PC-9 (cell line): ENCODE measurements around the gene SIGLEC11. TPM values are rescaled to one million over a fixed set of nuclear protein-coding genes. Genes with fewer than 3 reads are reported as not detected.

Experiments
- BruUV-seq: library from RNA; stranded (reverse); fragments of 400-500 nt; replicated peaks from 2 replicates; lab custom pipeline; 2021; lab: Mats Ljungman, UMichigan
- CTCF ChIA-PET: fragments of 300-600 bp; sonication (Branson Sonifier 250); formaldehyde crosslinking; loops from one replicate; lab custom pipeline; 2022; ENCODE audit warnings: antibody characterized with exemption; lab: Charles Lee
- POLR2A ChIA-PET: fragments of 300-600 bp; sonication (Branson Sonifier 250); formaldehyde crosslinking; loops from one replicate; lab custom pipeline; 2022; ENCODE audit warnings: antibody characterized with exemption; ENCODE audit not compliant: unreplicated experiment; lab: Charles Lee
- DNase-seq, 2 experiments: peaks; one replicate each; pipeline versions ENCODE4 v3.0.0 to v3.0.0-alpha.2; 2015 to 2022; ENCODE audit warnings: mixed read lengths in 1 of 2
- H2AFZ ChIP-seq: fragments of 200-600 bp; sonication (generic); 2 replicates; pipeline ENCODE4 v1.8.1; 2017; ENCODE audit warnings: antibody characterized with exemption
- H3F3A ChIP-seq: fragments of 200-600 bp; sonication (generic); 2 replicates; pipeline ENCODE4 v1.8.1; 2017; ENCODE audit warnings: antibody characterized with exemption, mild to moderate bottlenecking, low read depth; ENCODE audit not compliant: insufficient read depth
- H3K27ac ChIP-seq: fragments of 200-600 bp; sonication (generic); 2 replicates; pipeline ENCODE4 v1.6.1; 2016; ENCODE audit warnings: mixed run types
- H3K27me3 ChIP-seq: fragments of 200-600 bp; sonication (generic); 2 replicates; pipeline ENCODE4 v1.6.1; 2016; ENCODE audit warnings: low read depth, mixed run types; ENCODE audit not compliant: insufficient read depth
- H3K36me3 ChIP-seq: fragments of 200-600 bp; sonication (generic); 2 replicates; pipeline ENCODE4 v1.6.1; 2016; ENCODE audit warnings: low read depth, mixed run types
- H3K4me1 ChIP-seq: fragments of 200-600 bp; sonication (generic); replicated peaks from 2 replicates; pipeline ENCODE4 v1.6.1; 2016; ENCODE audit warnings: mixed run types; ENCODE audit not compliant: insufficient read depth
- H3K4me2 ChIP-seq: fragments of 200-600 bp; sonication (generic); 2 replicates; pipeline ENCODE4 v1.6.1; 2017; ENCODE audit warnings: mixed run types
- H3K4me3 ChIP-seq: fragments of 200-600 bp; sonication (generic); 2 replicates; pipeline ENCODE4 v1.6.1; 2016; ENCODE audit warnings: mixed run types
- H3K79me2 ChIP-seq: fragments of 200-600 bp; sonication (generic); 2 replicates; pipeline ENCODE4 v1.6.1; 2017; ENCODE audit warnings: low read depth, mixed run types
- H3K9me2 ChIP-seq: fragments of 200-600 bp; sonication (generic); 2 replicates; pipeline ENCODE4 v1.8.1; 2017; ENCODE audit warnings: mild to moderate bottlenecking; ENCODE audit not compliant: insufficient read depth
- H3K9me3 ChIP-seq: fragments of 200-600 bp; sonication (generic); 2 replicates; pipeline ENCODE4 v1.8.1; 2016; ENCODE audit warnings: low read depth; ENCODE audit not compliant: insufficient read depth
- H4K20me1 ChIP-seq: fragments of 200-600 bp; sonication (generic); 2 replicates; pipeline ENCODE4 v1.8.1; 2017; ENCODE audit not compliant: insufficient read depth
- CTCF ChIP-seq: fragments of 200-600 bp; sonication (generic); conservative IDR thresholded peaks from 2 replicates; pipeline ENCODE4 v1.6.1; 2017; ENCODE audit warnings: mixed run types, antibody characterized with exemption, mild to moderate bottlenecking, moderate library complexity
- EZH2 ChIP-seq: fragments of 200-600 bp; sonication (generic); IDR thresholded peaks from 2 replicates; pipeline ENCODE4 v1.8.0; 2017; ENCODE audit warnings: antibody characterized with exemption, low read depth
- intact Hi-C: fragments of 100-400 bp; cut with micrococcal nuclease; formaldehyde crosslinking; loops from one replicate; pipeline ENCODE4 v1.10.0; 2022; ENCODE audit not compliant: unreplicated experiment
- total RNA-seq: library from RNA; stranded (reverse); gene quantifications from 2 replicates; pipeline ENCODE4 v1.2.3, GENCODE V29; 2021

Gene SIGLEC11
- total RNA-seq, 1 experiment from 2014 or later = not detected

GRCh38 chr19:49908480-49909420 lies 52.2 kb downstream of the SIGLEC11 start:
- Histone ChIP-seq H4K20me1 (peaks cover 30% of the 10 kb centered on the region), H3K4me3 (no peak overlapping the region), H3K4me2 (no peak overlapping the region), H3F3A (peaks cover 16% of the 10 kb centered on the region; the same call in 1 of the 2 replicates), H3K79me2 (0 out of 2 replicates have a peak, but pooled peaks cover 5% of the 10 kb centered on the region), H3K9me3 (no peaks in the 10 kb centered on the region), H2AFZ (no peak overlapping the region), H3K36me3 (peaks cover 26% of the 10 kb centered on the region), H3K9me2 (no peaks in the 10 kb centered on the region), H3K27ac (no peak overlapping the region), H3K27me3 (no peaks in the 10 kb centered on the region), H3K4me1 (no peaks in the 10 kb centered on the region)
- no peak for DNase-seq
- TF ChIP-seq CTCF (no peak), EZH2 (no peak)
- ChIA-PET POLR2A (no interaction called here), CTCF (no interaction called here)
- no TSS peak for BruUV-seq
- intact Hi-C loops = no loop called here

- H3K9me3 ChIP-seq = no peaks in the 10 kb centered on the region
- ChIA-PET POLR2A (no interaction called here), CTCF (no interaction called here)
- BruUV-seq = no TSS peak
- H4K20me1 ChIP-seq = peaks cover 21% of the 10 kb centered on the region
- peaks cover 18% of the 10 kb centered on the region for H3K36me3 ChIP-seq
- no peaks in the 10 kb centered on the region for H3K9me2 ChIP-seq
- H3K4me3 ChIP-seq = no peak overlapping the region
- no peak for DNase-seq
- H3K4me2 ChIP-seq = no peak overlapping the region
- no peak overlapping the region for H2AFZ ChIP-seq
- no peak overlapping the region for H3K27ac ChIP-seq
- no peaks in the 10 kb centered on the region for H3K27me3 ChIP-seq
- 0 out of 2 replicates have a peak, but pooled peaks cover 5% of the 10 kb centered on the region for H3K79me2 ChIP-seq
- no peak for TF ChIP-seq EZH2
- no peak for TF ChIP-seq CTCF
- H3K4me1 ChIP-seq = no peaks in the 10 kb centered on the region
- intact Hi-C loops = no loop called here
- peaks cover 16% of the 10 kb centered on the region; the same call in 1 of the 2 replicates for H3F3A ChIP-seq
Measured at GRCh38 chr19:49907745-49908446, 53.1 kb downstream of the SIGLEC11 start.

GRCh38 chr19:49906879-49907564 lies 54.0 kb downstream of the SIGLEC11 start:
- Histone ChIP-seq H3F3A (peaks cover 16% of the 10 kb centered on the region; the same call in 1 of the 2 replicates), H3K27me3 (no peaks in the 10 kb centered on the region), H3K79me2 (0 out of 2 replicates have a peak, but pooled peaks cover 5% of the 10 kb centered on the region), H3K36me3 (peaks cover 12% of the 10 kb centered on the region), H3K4me1 (no peaks in the 10 kb centered on the region), H2AFZ (no peak overlapping the region), H3K4me2 (no peak overlapping the region), H3K4me3 (no peak overlapping the region), H3K27ac (no peak overlapping the region), H4K20me1 (peaks cover 19% of the 10 kb centered on the region), H3K9me2 (no peaks in the 10 kb centered on the region), H3K9me3 (no peaks in the 10 kb centered on the region)
- TF ChIP-seq CTCF = no peak
- TSS peak; percentile 51 for BruUV-seq
- intact Hi-C loops = no loop called here
- CTCF ChIA-PET = no interaction called here
- no peak for DNase-seq
- POLR2A ChIA-PET = interaction anchor here (0.5 kb wide), 1 partner anchor 23 kb away, joined by 3 read pairs; no protein-coding TSS in a partner anchor
